Astrocyte (in vitro differentiated cells and primary cell): ENCODE results near the gene JPT2.

Experiments
- CTCF ChIP-seq: IDR thresholded peaks from 2 replicates; pipeline ENCODE4 v1.5.1; 2011; ENCODE audit warnings: low read depth, mild to moderate bottlenecking, inconsistent platforms, low read length, moderate library complexity; ENCODE audit not compliant: insufficient read depth
- EZH2 ChIP-seq: IDR thresholded peaks from 2 replicates; pipeline ENCODE4 v1.6.1; 2012; ENCODE audit warnings: mild to moderate bottlenecking, low read length, inconsistent platforms; ENCODE audit not compliant: insufficient read depth

- no peak for TF ChIP-seq CTCF
- no peak for TF ChIP-seq EZH2
Measured at GRCh38 chr16:1640261-1640941, 37.7 kb upstream of the JPT2 start.
